Type B pancreatic cell (in vitro differentiated cells): Measurements from ENCODE around the gene LIN37. TPM values are rescaled to one million over a fixed set of nuclear protein-coding genes. Genes with fewer than 3 reads are reported as not detected.
A peak's percentile ranks its signal among the peaks of the same experiment; 100 is the strongest.

Experiments used
- DNase-seq: peaks from one replicate; pipeline ENCODE4 v3.0.0; 2021; ENCODE audit warnings: mixed read lengths; ENCODE audit not compliant: unreplicated experiment; ENCODE audit errors: extremely low spot score
- H3K27ac Mint-ChIP-seq: 2 replicates; pipeline ENCODE4 v1.8.0; 2021; ENCODE audit warnings: mild to moderate bottlenecking, mixed read lengths
- H3K27me3 Mint-ChIP-seq: 2 replicates; pipeline ENCODE4 v1.8.0; 2021; ENCODE audit warnings: mixed read lengths
- H3K36me3 Mint-ChIP-seq: 2 replicates; pipeline ENCODE4 v1.8.0; 2021; ENCODE audit warnings: mixed read lengths
- H3K4me1 Mint-ChIP-seq: one replicate; pipeline ENCODE4 v1.8.0; 2021; ENCODE audit warnings: mixed read lengths; ENCODE audit not compliant: unreplicated experiment
- H3K4me3 Mint-ChIP-seq: 2 replicates; pipeline ENCODE4 v1.8.0; 2021; ENCODE audit warnings: mild to moderate bottlenecking, mixed read lengths
- H3K9me3 Mint-ChIP-seq: 2 replicates; pipeline ENCODE4 v1.8.0; 2021; ENCODE audit warnings: mixed read lengths
- total RNA-seq: library from RNA; stranded (reverse); gene quantifications from 2 replicates; pipeline ENCODE4 v1.2.1, GENCODE V29; 2021; ENCODE audit warnings: low replicate concordance
- TF ChIP-seq, protein P1 (sequence below): fragments of 200-600 bp; sonication (generic); conservative IDR thresholded peaks from 2 replicates; pipeline ENCODE4 v1.5.0; 2021; ENCODE audit warnings: antibody characterized with exemption, mild to moderate bottlenecking

Gene LIN37
- total RNA-seq, 1 donor from 2014 or later: 17.9 TPM

DNA sequence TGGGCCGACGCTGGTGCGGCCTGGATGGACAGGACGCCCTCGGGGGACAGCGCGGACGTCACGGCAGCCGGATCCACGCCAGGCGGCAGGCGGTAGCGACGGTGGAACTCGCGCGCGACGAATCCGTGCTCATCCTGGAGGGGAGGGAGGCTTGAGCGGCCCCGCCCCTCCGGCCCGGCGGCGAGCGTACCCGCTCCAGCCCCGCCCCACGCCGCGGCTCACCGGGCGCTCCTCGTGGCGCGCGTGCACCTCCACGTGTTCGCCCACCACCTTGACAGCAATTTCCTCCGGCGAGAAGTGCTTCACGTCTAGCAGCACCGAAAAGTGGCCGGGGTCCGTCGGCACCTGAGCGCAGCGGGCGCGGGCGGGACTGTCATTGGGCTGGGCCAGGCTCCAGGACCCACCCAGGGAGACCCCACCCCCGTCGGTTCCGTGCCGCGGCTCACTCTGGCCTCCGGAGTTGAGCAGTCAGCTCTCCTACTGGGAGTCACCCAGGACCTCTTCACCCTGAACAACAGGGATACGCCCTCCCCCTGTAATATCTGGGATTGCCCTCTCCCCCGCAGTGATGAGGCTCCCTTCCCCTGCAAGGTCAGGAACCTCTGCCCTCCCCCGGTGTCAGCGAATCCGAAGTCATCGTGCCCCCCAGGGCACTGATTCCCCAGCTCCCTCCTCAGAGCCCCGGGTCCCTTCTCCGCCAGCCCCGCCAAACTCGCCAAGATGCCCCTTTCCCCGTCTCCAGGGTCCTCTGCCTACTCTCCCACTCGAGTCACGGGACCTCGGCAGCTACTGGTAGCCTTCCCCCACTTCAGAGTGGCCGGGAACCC is 7.4 kb downstream of the LIN37 start:
- Mint-ChIP-seq H3K27me3 (peaks cover 14% of the 10 kb centered on the region), H3K4me3 (peak overlapping the region; percentile 77), H3K36me3 (peaks cover 4% of the 10 kb centered on the region), H3K9me3 (no peaks in the 10 kb centered on the region), H3K27ac (peak overlapping the region; percentile 66), H3K4me1 (peaks cover 9% of the 10 kb centered on the region)
- no peak for DNase-seq
- TF ChIP-seq, protein P1, sequence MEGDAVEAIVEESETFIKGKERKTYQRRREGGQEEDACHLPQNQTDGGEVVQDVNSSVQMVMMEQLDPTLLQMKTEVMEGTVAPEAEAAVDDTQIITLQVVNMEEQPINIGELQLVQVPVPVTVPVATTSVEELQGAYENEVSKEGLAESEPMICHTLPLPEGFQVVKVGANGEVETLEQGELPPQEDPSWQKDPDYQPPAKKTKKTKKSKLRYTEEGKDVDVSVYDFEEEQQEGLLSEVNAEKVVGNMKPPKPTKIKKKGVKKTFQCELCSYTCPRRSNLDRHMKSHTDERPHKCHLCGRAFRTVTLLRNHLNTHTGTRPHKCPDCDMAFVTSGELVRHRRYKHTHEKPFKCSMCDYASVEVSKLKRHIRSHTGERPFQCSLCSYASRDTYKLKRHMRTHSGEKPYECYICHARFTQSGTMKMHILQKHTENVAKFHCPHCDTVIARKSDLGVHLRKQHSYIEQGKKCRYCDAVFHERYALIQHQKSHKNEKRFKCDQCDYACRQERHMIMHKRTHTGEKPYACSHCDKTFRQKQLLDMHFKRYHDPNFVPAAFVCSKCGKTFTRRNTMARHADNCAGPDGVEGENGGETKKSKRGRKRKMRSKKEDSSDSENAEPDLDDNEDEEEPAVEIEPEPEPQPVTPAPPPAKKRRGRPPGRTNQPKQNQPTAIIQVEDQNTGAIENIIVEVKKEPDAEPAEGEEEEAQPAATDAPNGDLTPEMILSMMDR: no peak

DNA sequence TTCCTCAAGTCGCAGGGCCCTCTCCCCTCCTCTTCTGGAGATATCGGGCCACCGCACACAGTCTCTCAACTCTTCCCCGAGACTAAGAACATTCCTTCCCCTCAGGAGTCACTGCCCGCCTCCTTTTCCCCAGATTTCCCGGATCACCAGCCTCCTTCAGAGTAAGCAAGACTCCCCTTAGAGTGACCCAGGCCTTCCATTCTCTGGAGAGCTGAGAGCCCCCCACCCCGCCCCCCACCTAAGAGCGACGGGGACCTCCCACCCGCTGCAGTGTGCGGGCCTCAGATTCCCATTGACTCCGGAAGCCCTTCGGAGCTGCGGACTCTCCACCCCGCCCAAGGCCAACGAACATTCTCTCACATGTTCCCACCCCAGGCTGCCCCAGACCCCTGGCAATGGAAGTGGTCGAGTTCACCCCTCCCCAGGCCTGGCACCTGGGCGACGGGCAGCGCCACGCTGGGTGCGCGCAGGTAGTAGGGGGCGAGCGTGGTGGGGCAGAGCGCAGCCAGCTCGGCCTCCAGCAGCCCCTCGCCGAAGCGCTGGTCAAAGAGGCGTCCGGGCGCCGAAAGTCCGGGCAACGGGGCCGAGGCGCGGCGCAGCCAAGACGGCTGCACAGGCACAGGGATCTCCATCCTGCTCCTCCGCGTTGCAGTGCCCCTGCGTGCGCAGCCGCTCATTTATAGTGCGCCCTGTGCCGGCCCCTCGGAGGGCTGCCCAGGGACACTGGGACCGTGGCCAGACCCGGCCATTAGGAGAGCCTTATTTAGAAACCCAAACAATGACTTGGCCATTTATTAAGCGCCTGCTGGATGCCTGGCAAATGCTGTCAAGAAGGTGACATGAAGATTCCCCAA is 8.2 kb downstream of the LIN37 start, which contains the start of gene HSPB6:
Gene HSPB6, minus strand, starts transcription at position 653 of the 854 bp plus-strand sequence. Its CDS starts 21 bp downstream, at position 632.
- peaks cover 4% of the 10 kb centered on the region for H3K36me3 Mint-ChIP-seq
- H3K27ac Mint-ChIP-seq: peak within 1 kb of the TSS; percentile 97
- H3K27me3 Mint-ChIP-seq: peaks cover 14% of the 10 kb centered on the region
- H3K9me3 Mint-ChIP-seq: no peaks in the 10 kb centered on the region
- peak within 1 kb of the TSS; percentile 99 for H3K4me3 Mint-ChIP-seq
- TF ChIP-seq, protein P1: no peak
- peaks cover 9% of the 10 kb centered on the region for H3K4me1 Mint-ChIP-seq
- no peak for DNase-seq

DNA sequence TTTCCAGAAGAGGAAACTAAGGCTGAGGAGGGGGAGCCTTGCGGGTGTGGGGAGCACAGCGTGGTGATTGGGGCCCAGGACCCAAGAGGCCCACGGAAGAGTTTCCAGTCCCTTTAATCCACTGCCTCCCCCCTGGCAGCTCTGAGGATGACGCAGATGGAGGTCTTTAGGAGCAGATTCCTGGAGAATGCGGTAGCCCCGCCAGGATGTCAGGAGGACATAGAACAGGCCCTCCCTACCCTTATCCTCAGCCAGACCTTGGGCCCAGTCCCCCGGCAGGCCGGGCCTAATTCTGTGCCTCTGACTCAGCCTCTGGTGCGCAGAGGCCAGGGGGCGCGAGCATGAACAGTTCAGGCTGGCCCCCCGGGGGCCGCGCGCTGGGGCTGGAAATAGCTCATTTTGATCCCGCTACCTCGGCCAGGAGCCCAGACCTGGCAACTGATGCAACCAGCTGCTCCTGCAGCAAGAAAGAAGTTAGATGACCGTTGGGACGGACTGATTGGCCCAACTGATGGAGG is 8.9 kb downstream of the LIN37 start:
- H3K4me3 Mint-ChIP-seq: peak overlapping the region; percentile 99
- H3K27me3 Mint-ChIP-seq: peaks cover 14% of the 10 kb centered on the region
- H3K4me1 Mint-ChIP-seq: peaks cover 9% of the 10 kb centered on the region
- TF ChIP-seq, protein P1: no peak
- DNase-seq: no peak
- peak overlapping the region; percentile 97 for H3K27ac Mint-ChIP-seq
- H3K9me3 Mint-ChIP-seq: no peaks in the 10 kb centered on the region
- peaks cover 7% of the 10 kb centered on the region for H3K36me3 Mint-ChIP-seq

DNA sequence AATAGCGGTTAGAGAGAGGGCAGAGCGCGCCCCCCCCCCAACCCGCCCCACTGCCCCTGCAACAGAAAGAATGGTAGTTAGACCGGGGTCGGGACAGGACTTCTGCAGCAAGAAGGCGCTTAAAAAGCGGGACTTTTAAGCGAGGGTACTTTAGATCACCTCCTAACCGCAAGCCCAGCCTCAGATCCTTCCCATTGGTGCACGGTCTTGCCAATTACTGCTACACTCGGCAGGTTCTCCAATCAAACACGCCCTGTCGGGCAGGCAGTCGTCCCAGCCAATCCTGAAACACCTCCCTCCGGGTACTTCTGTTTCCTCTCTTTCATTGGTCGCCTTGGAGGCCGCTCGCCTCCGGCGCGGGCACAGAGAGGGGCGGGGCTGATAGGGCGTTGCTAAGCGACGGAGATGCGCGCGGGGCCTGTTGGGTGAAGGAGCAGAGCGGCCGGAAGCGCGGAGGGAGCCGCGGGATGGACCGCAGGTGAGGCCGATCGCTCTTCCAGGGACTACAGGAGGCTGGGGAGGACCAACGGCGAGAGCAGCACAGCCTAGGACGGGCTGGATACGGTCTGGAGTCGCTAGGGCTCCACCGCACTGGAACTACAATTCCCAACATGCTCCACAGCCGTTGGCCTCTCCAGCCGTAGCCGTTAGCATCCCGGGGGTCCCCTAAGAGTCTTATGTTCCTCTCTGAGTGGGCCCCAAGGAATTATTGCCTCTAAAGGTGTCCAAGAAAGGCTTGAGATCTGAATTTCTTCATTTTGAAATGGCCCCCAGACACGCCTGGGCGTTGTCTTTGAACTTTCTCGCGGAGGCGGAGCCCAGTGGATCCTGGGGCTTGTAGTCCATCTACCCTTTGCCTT is 9.6 kb downstream of the LIN37 start, which contains the start of gene PROSER3:
Gene PROSER3, plus strand, starts transcription at position 428 of the 860 bp plus-strand sequence. Its CDS starts 40 bp downstream, at position 468.
- peaks cover 7% of the 10 kb centered on the region for H3K36me3 Mint-ChIP-seq
- no peaks in the 10 kb centered on the region for H3K9me3 Mint-ChIP-seq
- H3K27ac Mint-ChIP-seq: peak within 1 kb of the TSS; percentile 97
- peaks cover 9% of the 10 kb centered on the region for H3K4me1 Mint-ChIP-seq
- peak; percentile 97 for DNase-seq
- H3K27me3 Mint-ChIP-seq: peaks cover 14% of the 10 kb centered on the region
- peak within 1 kb of the TSS; percentile 99 for H3K4me3 Mint-ChIP-seq
- TF ChIP-seq, protein P1: no peak

DNA sequence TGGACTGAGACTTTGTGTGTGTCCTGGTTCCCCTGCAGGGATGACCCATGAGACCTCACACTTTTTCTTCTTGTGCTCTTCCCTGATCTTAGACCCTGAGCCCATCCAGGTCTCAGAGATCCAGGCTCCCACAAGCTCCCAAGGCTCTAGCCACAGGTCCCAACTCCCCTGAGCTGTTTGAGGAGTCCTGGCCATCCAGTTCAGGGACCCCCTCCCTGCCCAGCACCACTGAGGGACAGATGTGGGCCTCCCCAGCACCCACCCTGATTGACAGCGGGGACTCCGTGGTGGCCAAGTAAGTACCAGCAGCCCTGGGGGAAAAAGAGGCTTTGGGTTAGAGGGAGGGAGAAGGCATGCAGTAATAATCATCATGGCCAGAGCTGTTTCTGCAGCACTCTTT is 11.3 kb downstream of the LIN37 start:
- peaks cover 13% of the 10 kb centered on the region for H3K27me3 Mint-ChIP-seq
- H3K4me3 Mint-ChIP-seq: peak overlapping the region; percentile 99
- H3K4me1 Mint-ChIP-seq: peaks cover 9% of the 10 kb centered on the region
- no peaks in the 10 kb centered on the region for H3K9me3 Mint-ChIP-seq
- H3K27ac Mint-ChIP-seq: peak overlapping the region; percentile 53
- peaks cover 7% of the 10 kb centered on the region for H3K36me3 Mint-ChIP-seq
- DNase-seq: no peak
- TF ChIP-seq, protein P1: no peak
